ENCODE results near the gene INCA1.

DNA sequence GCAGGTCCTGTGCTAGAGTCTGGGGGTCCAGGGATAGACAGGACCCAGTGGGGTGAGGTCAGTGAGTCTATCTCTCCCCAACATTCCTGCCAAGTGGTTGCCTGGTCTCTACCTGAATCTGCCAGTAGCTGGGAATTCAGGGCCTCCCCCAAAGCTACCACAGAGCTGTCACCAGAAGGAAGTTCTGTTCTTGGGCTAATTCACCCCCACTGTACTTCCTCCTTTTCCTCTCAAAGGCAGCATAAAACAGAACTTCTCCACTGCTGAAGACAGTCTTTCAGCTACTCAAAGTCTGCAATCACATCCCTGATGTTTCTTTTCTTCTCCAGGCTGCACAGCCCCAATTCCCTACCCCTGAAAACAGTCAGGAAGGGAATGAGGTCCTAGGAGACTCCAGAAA, 18.6 kb downstream of the INCA1 start:
- TF ChIP-seq CTCF (IDR thresholded peaks at IDR 0.05) (no peak), CHD2 (IDR thresholded peaks at IDR 0.05; ENCODE audit: low read length, partially characterized antibody) (no peak), RFX5 (IDR thresholded peaks at IDR 0.05; ENCODE audit: low read length) (no peak), TAF1 (IDR thresholded peaks at IDR 0.05; ENCODE audit: borderline replicate concordance, low read depth, low read length) (no peak), POLR2AphosphoS5 (IDR thresholded peaks at IDR 0.05; ENCODE audit: low read depth, low read length) (no peak), FOXM1 (IDR thresholded peaks at IDR 0.05; ENCODE audit: low read depth) (no peak), RCOR1 (IDR thresholded peaks at IDR 0.05; ENCODE audit: low read length) (no peak), MAX (IDR thresholded peaks at IDR 0.05; ENCODE audit: low read depth) (no peak)
- TF ChIP-seq, protein P1, sequence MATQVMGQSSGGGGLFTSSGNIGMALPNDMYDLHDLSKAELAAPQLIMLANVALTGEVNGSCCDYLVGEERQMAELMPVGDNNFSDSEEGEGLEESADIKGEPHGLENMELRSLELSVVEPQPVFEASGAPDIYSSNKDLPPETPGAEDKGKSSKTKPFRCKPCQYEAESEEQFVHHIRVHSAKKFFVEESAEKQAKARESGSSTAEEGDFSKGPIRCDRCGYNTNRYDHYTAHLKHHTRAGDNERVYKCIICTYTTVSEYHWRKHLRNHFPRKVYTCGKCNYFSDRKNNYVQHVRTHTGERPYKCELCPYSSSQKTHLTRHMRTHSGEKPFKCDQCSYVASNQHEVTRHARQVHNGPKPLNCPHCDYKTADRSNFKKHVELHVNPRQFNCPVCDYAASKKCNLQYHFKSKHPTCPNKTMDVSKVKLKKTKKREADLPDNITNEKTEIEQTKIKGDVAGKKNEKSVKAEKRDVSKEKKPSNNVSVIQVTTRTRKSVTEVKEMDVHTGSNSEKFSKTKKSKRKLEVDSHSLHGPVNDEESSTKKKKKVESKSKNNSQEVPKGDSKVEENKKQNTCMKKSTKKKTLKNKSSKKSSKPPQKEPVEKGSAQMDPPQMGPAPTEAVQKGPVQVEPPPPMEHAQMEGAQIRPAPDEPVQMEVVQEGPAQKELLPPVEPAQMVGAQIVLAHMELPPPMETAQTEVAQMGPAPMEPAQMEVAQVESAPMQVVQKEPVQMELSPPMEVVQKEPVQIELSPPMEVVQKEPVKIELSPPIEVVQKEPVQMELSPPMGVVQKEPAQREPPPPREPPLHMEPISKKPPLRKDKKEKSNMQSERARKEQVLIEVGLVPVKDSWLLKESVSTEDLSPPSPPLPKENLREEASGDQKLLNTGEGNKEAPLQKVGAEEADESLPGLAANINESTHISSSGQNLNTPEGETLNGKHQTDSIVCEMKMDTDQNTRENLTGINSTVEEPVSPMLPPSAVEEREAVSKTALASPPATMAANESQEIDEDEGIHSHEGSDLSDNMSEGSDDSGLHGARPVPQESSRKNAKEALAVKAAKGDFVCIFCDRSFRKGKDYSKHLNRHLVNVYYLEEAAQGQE (IDR thresholded peaks at IDR 0.05; ENCODE audit: low read depth, low read length): no peak
